GM10248 (cell line): Measurements from ENCODE around the gene OSBPL10.

Source experiments
- CTCF ChIA-PET: fragments of 300-600 bp; sonication (Branson Sonifier 250); formaldehyde crosslinking; extraction: SDS; loops from one replicate; lab custom pipeline; 2021; ENCODE audit warnings: antibody characterized with exemption; lab: Yijun Ruan, JAX
- POLR2A ChIA-PET: fragments of 350-650 bp; sonication (Branson Sonifier 250); formaldehyde crosslinking; extraction: SDS; loops from one replicate; lab custom pipeline; 2020; ENCODE audit warnings: antibody characterized with exemption; lab: Yijun Ruan, JAX
- DNase-seq: peaks from one replicate; pipeline ENCODE4 v3.0.0; 2012; ENCODE audit errors: extremely low spot score
- TF ChIP-seq, protein P1 (sequence below): IDR thresholded peaks from 2 replicates; pipeline ENCODE4 v1.5.1; 2012; ENCODE audit warnings: mild to moderate bottlenecking, low read depth; ENCODE audit errors: extremely low read depth, missing control alignments, control extremely low read depth

Gene OSBPL10

GRCh38 chr3:31917303-31918005 is 63.6 kb downstream of the OSBPL10 start:
- TF ChIP-seq, protein P1, sequence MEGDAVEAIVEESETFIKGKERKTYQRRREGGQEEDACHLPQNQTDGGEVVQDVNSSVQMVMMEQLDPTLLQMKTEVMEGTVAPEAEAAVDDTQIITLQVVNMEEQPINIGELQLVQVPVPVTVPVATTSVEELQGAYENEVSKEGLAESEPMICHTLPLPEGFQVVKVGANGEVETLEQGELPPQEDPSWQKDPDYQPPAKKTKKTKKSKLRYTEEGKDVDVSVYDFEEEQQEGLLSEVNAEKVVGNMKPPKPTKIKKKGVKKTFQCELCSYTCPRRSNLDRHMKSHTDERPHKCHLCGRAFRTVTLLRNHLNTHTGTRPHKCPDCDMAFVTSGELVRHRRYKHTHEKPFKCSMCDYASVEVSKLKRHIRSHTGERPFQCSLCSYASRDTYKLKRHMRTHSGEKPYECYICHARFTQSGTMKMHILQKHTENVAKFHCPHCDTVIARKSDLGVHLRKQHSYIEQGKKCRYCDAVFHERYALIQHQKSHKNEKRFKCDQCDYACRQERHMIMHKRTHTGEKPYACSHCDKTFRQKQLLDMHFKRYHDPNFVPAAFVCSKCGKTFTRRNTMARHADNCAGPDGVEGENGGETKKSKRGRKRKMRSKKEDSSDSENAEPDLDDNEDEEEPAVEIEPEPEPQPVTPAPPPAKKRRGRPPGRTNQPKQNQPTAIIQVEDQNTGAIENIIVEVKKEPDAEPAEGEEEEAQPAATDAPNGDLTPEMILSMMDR, result no peak
- DNase-seq, result peak; percentile 26
- ChIA-PET CTCF (interaction anchor here (1.3 to 1.6 kb wide), 3 partner anchors 9 to 222 kb away, joined by 3 to 4 read pairs (median 4); no protein-coding TSS in a partner anchor), POLR2A (no interaction called here)

DNA sequence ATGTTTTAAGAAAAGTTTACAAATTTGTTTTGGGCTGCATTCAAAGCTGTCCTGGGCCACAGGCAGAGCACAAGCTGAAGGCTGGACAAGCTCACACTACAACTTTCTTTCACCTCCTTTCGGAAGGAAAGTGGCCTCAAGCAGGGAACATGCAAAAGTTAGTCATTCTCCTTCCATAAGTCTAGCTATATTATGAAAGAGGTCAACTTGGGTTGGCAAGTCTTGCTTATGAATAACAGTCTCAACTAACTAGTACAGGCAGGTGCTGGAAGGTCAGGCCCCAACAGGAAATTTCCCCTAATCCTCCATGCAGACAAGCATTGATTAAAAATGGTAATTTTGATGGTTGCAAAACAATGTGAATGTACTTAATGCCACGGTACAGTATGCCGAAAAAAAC is 69.4 kb downstream of the OSBPL10 start:
- ChIA-PET CTCF (interaction anchor here (1.1 to 1.3 kb wide), 2 partner anchors 12 to 22 kb away, joined by 3 to 4 read pairs; no protein-coding TSS in a partner anchor), POLR2A (no interaction called here)

DNA sequence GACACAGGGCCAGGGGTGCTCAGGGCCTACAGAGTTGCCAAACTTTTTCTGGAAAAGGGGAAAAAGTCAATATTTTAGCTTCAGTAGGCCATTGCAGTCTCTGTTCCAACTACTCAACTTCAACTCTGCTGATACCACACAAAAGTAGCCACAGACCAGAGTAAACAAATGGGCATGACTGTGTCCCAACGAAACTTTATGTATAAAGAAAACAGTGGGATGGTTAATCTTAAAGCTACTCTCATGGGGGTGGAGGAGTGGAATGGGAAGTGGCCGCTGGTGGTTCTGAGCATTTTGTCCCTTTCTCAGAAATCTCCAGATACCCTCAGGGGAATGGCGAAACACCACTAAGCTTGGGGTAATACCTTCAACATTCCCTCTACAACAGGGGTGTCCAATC is 69.9 kb downstream of the OSBPL10 start:
- CTCF ChIA-PET, result interaction anchor here (1.1 to 1.3 kb wide), 2 partner anchors 11 to 21 kb away, joined by 3 to 4 read pairs; no protein-coding TSS in a partner anchor
- TF ChIP-seq, protein P1, result no peak
- POLR2A ChIA-PET, result no interaction called here
- no peak for DNase-seq

More for the DNA sequence above, 69.4 kb downstream of the OSBPL10 start:
- DNase-seq, result no peak
- TF ChIP-seq, protein P1, result no peak

- ChIA-PET CTCF (interaction anchor here (0.8 to 1.1 kb wide), 3 partner anchors 11 to 18 kb away, joined by 3 to 4 read pairs (median 3); no protein-coding TSS in a partner anchor), POLR2A (no interaction called here)
- no peak for DNase-seq
- TF ChIP-seq, protein P1, result no peak
Observed at GRCh38 chr3:31909455-31909854, 71.6 kb downstream of the OSBPL10 start.

DNA sequence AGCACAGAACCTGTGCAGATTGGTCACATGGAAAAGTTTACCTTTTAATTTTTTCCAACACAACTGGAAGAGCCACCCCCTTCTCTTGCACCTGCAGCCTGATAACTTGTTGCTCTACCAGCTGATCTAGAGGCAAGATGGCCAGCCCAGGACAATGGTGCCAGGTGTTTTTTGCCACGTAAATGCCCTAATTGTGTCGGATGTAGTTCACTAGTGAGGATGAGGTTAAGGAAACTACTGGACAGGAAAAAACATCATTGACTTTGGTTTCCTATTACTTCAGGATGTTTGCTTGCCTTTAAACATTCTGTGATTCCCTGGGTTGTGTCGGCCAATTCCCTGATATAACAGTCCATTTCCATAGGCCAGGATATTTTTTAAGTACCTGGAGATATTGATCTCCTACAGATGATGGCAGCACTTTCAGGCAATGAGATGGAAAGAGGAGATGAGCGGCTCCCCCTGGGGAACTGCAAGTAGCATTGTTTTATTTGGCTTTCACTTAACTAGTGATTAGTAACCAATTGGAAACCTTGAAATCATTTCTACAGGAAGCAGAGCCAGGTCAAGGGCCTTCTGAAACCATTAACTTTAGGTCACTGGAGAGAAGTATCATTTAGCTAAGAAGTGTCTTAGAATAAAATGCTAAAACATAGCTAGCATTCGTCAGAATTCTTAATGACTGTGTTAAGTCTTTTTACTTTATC is 72.5 kb downstream of the OSBPL10 start:
- ChIA-PET POLR2A (no interaction called here), CTCF (interaction anchor here (0.8 to 1.1 kb wide), 4 partner anchors 9 to 19 kb away, joined by 3 to 4 read pairs (median 4); no protein-coding TSS in a partner anchor)
- TF ChIP-seq, protein P1, result no peak
- DNase-seq, result no peak

GRCh38 chr3:31906182-31906581 is 74.9 kb downstream of the OSBPL10 start:
- POLR2A ChIA-PET, result no interaction called here
- TF ChIP-seq, protein P1, result no peak
- no peak for DNase-seq
- CTCF ChIA-PET, result no interaction called here
